GM19455 (cell line): ENCODE data around the gene PRF1.
"Not testable (repeated sequence)": the region's sequence is repeated elsewhere in the genome, so short reads cannot be mapped to it uniquely, and the experiment has no call there.

Experiments used
- ATAC-seq: cut with Tn5 transposase; IDR thresholded peaks from one replicate; pipeline ENCODE4 v1.9.1; 2021; ENCODE audit not compliant: unreplicated experiment

The PRF1 gene

DNA sequence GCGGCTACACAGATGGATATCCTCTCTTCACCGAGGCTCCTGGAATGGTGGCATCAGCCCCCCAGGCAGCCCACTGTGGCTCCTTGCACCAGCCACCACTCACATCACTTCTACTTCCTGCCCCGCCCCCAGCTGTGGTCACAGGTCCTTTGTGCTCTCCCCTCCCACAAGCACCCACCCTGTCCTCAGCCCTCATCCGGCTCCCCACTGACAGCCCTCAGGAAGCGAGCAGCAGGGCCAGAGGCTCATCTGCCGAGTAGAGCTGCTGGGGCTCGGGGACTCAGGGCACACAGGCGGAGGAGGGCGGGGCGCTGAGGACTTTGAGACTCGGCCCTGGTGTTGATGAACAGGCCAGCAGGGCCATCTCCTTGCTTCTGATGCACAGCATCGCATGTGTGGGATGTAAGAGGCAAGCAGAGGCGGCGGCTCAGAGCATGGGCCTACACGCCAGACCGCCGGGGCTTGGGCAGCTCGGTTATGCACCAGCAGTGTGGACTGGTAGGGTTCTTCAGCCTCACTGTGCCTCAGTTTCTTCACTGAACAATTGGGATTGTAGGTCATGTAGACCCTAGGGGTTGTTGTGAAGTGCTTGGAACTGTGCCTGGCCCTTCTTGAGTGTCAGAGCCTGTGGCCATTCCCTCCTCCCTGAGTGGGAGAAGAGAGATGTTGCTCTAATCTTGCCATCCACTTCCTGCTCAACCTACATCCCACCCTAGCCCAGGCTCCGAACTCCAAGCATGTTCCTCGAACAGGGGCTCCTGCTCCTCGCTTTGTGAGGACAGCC lies at the start of gene PRF1:
TSS of gene PRF1 (minus strand) at position 77 of the 784 bp plus-strand sequence. CDS start 1,839 bp downstream, outside the sequence.
- no peak for ATAC-seq

DNA sequence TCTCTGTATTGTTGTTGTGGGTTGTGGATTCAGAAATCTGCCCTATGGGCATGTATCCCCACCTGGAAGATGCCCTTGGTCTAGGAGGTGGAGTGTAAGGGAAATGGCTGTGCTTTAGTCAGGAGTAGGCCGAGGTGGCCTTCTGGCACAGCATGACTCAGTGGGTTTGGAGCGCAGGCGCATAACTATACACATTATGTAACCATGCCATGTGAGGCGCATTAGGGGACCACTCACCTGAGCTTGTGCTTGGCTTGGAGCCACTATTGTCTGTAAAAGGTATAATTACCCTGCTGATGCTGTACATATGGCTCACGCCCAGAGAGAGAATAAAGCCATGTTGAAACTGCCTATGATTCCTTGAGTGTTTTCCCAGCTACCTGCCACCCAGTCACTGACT lies 49.1 kb upstream of the PRF1 start:
- no peak for ATAC-seq

- ATAC-seq, result no peak
Measured at GRCh38 chr10:70650718-70651117, 48.2 kb upstream of the PRF1 start.

- ATAC-seq, result no peak
Measured at GRCh38 chr10:70650104-70650503, 47.6 kb upstream of the PRF1 start.

GRCh38 chr10:70649526-70649925 lies 47.0 kb upstream of the PRF1 start:
- no peak for ATAC-seq

DNA sequence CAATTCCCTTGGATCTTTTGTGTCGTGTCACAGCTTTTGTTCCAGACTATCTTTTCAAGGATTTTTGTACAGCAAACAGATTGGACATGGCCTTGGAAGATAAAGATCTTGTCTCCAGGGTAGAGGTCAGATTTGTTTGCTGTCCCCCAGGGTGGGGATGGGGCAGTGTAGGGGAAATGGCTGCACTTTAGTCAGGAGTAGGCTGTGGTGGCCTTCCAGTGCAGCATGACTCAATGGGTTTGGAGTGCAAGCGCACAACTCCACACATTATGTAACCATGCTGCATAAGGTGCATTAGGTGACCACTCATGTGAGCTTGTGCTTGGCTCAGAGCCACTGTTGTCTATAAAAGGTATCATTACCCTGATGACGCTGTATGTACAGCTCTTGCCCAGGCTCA lies 45.9 kb upstream of the PRF1 start:
- ATAC-seq, result no peak

DNA sequence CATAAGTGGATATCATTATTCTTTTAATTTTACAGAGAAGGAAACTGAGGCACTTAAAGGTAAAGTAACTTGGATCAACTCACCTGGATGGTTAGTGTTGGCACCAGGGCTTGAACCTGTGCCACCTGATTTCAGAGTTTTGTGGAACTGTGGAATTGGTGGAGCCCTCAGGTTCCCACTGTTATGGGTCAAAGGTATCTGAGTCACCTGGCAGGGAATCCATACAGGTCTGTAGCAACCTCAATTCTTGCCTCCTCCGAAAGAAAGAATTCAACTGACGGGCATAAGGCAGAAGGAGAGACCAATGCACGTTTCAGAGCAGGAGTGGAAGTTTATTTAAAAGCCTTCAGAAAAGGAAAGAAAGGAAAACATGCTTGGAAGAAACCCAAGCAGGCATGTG lies 44.5 kb upstream of the PRF1 start:
- no peak for ATAC-seq

DNA sequence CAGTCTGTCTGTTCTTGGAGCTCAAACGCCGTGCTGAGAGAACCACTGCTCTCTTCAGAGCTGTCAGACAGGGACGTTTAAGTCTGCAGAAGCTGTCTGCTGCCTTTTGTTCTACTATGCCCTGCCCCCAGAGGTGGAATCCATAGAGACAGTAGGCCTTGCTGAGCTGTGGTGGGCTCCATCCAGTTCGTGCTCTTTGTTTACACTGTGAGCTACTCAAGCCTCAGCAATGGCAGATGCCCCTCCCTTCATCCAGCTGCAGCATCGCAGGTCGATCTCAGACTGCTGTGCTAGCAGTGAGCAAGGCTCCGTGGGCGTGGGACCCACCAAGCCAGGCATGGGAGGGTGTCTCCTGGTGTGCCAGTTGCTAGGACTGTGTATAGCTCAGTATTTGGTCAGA lies 42.4 kb upstream of the PRF1 start:
- not testable (repeated sequence) for ATAC-seq

DNA sequence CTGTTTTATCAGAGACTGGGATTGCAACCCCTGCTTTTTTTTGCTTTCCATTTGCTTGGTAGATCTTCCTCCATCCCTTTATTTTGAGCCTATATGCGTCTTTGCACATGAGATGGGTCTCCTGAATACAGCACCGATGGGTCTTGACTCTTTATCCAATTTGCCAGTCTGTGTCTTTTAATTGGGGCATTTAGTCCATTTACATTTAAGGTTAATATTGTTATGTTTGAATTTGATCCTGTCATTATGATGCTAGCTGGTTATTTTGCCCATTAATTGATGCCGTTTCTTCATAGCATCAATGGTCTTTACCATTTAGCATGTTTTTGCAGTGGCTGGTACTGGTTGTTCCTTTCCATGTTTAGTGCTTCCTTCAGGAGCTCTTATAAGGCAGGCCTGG lies 40.7 kb upstream of the PRF1 start:
- ATAC-seq, result not testable (repeated sequence)

DNA sequence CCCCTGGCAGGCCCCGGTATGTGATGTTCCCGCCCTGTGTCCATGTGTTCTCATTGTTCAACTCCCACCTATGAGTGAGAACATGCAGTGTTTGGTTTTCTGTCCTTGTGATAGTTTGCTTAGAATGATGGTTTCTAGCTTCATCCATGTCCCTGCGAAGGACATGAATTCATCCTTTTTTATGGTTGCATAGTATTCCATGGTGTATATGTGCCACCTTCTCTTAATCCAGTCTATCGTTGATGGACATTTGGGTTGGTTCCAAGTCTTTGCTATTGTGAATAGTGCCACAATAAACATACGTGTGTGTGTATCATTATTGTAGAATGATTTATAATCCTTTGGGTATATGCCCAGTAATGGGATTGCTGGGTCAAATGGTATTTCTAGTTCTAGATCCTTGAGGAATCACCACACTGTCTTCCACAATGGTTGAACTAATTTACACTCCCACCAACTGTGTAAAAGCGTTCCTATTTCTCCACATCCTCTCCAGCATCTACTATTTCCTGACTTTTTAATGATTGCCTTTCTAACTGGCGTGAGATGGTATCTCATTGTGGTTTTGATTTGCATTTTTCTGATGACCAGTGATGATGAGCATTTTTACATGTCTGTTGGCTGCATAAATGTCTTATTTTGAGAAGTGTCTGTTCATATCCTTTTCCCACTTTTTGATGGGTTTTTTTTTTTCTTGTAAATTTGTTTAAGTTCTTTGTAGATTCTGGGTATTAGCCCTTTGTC lies 37.3 kb upstream of the PRF1 start:
- ATAC-seq, result not testable (repeated sequence)

- ATAC-seq, result not testable (repeated sequence)
Measured at GRCh38 chr10:70634515-70634914, 32.0 kb upstream of the PRF1 start.

DNA sequence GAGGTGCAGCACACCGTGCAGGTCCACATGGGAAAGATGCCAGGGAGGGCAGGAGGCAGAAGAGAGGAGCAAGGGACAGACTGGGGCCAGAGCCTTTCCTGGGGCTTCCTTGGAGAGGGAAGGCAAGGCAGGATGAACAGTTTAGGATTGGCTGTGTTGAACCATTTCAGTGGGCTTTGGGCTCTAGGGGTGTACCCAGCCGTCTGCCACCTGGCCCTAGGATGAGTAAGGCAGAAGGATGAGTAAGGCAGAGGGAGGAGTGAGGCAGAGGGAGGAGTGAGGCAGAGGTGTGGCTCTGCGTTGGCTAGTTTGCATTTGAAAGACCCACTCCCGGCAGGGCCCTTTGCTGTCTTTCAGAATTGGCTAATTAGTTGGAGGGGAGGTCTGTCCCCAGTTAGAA lies 31.5 kb upstream of the PRF1 start:
- ATAC-seq, result no peak

DNA sequence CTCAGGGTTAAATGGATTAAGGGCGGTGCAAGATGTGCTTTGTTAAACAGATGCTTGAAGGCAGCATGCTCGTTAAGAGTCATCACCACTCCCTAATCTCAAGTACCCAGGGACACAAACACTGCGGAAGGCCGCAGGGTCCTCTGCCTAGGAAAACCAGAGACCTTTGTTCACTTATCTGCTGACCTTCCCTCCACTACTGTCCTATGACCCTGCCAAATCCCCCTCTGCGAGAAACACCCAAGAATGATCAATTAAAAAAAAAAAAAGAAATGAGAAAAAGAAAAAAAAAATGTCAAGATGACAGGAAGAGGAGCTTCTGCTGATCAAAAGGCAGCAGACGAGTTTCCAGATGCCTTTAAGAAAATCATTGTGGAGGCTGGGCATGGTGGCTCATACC lies 29.2 kb upstream of the PRF1 start:
- not testable (repeated sequence) for ATAC-seq

- no peak for ATAC-seq
Measured at GRCh38 chr10:70629338-70629737, 26.8 kb upstream of the PRF1 start.

- ATAC-seq, result no peak
Measured at GRCh38 chr10:70626056-70626455, 23.5 kb upstream of the PRF1 start.

GRCh38 chr10:70622981-70623844 lies 20.7 kb upstream of the PRF1 start:
- ATAC-seq, result no peak

- ATAC-seq, result no peak
Measured at GRCh38 chr10:70622541-70622940, 20.0 kb upstream of the PRF1 start.

GRCh38 chr10:70621503-70622078 lies 19.1 kb upstream of the PRF1 start:
- no peak for ATAC-seq

DNA sequence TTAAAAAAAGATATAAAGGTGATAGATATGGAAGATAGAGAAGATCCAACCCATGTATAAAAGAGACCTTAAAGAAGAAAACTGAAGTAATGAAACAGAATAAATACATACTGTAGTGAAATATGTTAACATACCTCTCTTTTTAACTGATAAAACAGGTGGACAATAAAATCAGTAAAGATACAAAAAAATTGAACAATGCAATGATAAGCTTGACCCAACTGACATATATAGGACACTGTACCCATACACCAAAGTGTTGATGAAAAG lies 17.4 kb upstream of the PRF1 start:
- no peak for ATAC-seq

- no peak for ATAC-seq
Measured at GRCh38 chr10:70619271-70620019, 16.9 kb upstream of the PRF1 start.

DNA sequence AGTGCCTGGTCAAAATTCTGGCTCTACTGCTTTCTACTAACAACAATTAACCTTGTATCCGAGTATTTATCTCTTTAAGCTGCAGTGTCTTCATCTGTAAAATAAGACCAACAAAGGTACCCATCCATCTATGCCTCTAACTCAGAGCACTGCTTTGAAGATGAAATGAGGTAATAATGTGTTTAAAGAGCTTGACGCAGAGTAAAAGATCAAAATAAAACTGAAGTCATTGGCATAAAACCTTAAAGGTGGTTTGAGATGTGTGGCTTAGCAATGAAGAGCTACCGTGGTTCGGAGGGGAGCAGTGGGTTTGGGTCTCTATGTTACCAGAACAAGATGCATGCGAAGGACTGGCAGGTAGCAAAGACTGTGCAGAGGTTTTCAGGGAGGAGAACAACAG lies 16.1 kb upstream of the PRF1 start:
- ATAC-seq, result no peak
